NB4 (cell line): ENCODE results near the gene VGLL4.

Source experiments
- DNase-seq: peaks from one replicate; pipeline ENCODE4 v3.0.0; 2010; ENCODE audit warnings: low read depth
- H3K4me3 ChIP-seq: one replicate; pipeline ENCODE4 v1.5.1; 2011; ENCODE audit warnings: mild to moderate bottlenecking, low read depth, low read length, moderate library complexity
- CTCF ChIP-seq: IDR thresholded peaks from one replicate; pipeline ENCODE4 v1.5.1; 2012; ENCODE audit warnings: low read depth, low read length
- MAX ChIP-seq: IDR thresholded peaks from 2 replicates; pipeline ENCODE4 v1.6.1; 2011; ENCODE audit warnings: low read depth, low read length
- MYC ChIP-seq: IDR thresholded peaks from 2 replicates; pipeline ENCODE4 v1.6.1; 2011; ENCODE audit warnings: low read depth, low read length
- POLR2A ChIP-seq: IDR thresholded peaks from 2 replicates; pipeline ENCODE4 v1.6.1; 2011; ENCODE audit warnings: mild to moderate bottlenecking; ENCODE audit not compliant: insufficient read length; ENCODE audit errors: extremely low read depth

VGLL4 gene

DNA sequence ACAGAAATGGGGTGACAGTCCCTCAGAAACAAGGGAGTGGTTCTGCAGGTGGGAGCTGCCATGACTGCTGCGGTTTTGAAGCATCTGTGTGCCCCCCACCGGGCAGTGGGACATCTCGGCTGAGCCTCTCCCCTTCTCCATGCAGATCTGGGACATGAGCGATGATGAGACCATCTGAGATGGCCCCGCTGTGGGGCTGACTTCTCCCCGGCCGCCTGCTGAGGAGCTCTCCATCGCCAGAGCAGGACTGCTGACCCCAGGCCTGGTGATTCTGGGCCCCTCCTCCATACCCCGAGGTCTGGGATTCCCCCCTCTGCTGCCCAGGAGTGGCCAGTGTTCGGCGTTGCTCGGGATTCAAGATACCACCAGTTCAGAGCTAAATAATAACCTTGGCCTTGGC, 89.0 kb downstream of the VGLL4 start:
- TF ChIP-seq MAX (no peak), MYC (no peak), CTCF (no peak), POLR2A (no peak)
- no peak overlapping the region for H3K4me3 ChIP-seq
- DNase-seq = no peak

- no peak overlapping the region for H3K4me3 ChIP-seq
- no peak for DNase-seq
- no peak for TF ChIP-seq MAX
- no peak for TF ChIP-seq POLR2A
- TF ChIP-seq MYC = no peak
Observed at GRCh38 chr3:11554236-11554610, 89.5 kb downstream of the VGLL4 start.

DNA sequence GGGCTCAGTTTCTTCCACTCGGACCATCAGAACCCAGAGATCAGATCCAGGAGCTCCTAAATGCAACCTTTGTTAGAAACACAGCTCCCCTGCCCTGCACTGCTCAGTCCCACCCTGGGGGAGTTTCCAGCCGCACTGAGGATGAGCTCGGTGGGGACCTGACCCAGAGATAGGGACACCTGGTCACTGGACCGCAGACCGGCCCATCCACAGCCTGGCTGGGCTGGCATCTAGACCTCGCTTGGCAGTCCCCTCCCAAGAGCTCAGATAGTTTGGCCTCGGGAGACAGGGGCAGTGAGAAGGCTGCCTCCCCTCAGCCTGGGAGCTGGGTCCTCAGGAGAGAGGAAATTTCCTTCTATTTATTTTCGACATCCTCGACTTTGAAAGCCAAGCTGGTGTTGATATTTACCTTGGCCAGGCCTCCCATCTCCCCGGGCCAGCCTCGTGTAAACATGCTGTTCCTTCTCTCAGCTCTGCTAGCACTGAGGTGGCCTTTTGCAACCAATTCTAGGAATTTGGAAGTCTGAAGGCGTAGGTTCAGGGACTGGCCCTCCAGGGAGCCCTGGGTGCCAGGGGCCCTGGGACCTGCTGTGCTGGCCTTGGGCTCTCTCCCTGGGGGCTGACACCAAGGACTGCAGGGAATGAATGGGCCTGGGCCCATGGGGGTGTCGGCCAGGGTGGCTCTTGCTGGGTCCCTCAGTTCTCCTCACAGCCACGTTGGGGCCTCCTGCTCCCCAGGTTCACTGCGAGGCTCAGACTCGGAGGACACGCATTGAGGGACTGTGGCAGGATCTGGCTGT, 90.1 kb downstream of the VGLL4 start:
- no peak overlapping the region for H3K4me3 ChIP-seq
- DNase-seq = no peak
- TF ChIP-seq CTCF = no peak
- TF ChIP-seq MYC = no peak
- no peak for TF ChIP-seq MAX
- TF ChIP-seq POLR2A = no peak

GRCh38 chr3:11552289-11553264, 91.1 kb downstream of the VGLL4 start:
- no peak for TF ChIP-seq MAX
- TF ChIP-seq CTCF = no peak
- no peak for TF ChIP-seq POLR2A
- no peak for TF ChIP-seq MYC
- no peak overlapping the region for H3K4me3 ChIP-seq
- no peak for DNase-seq

DNA sequence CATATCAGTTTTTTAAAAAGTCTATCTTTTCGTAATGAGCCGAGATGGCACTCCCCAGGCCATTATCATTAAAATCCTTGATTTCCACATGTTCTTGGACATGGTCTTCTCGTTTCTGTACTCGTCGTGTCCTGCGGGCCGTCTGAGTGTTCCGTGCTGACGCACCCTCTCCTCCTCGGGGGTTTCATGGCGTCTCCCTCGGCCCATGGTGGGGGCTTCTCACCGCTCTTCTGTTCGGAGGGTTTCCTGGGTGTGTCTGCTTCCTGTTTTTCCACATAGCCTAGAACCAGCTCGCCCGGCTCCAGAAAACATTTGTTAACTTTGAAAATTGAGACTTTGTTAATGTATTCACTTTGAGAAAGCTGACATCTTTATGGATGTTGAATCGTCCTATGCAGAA, 92.7 kb downstream of the VGLL4 start:
- DNase-seq = no peak
- TF ChIP-seq POLR2A (no peak), MAX (no peak)
- no peak overlapping the region for H3K4me3 ChIP-seq

GRCh38 chr3:11549580-11550140, 94.1 kb downstream of the VGLL4 start:
- no peak for TF ChIP-seq MAX
- TF ChIP-seq MYC = no peak
- TF ChIP-seq POLR2A = no peak
- TF ChIP-seq CTCF = no peak
- no peak overlapping the region for H3K4me3 ChIP-seq
- no peak for DNase-seq
